SH-SY5Y (cell line): ENCODE results near the gene CWC22.

Experiments used
- GATA2 ChIP-seq: IDR thresholded peaks from 2 replicates; pipeline ENCODE4 v1.6.1; 2011; ENCODE audit warnings: mild to moderate bottlenecking, low read depth, low read length
- GATA3 ChIP-seq: IDR thresholded peaks from 2 replicates; pipeline ENCODE4 v1.6.1; 2011; ENCODE audit warnings: low read depth, mild to moderate bottlenecking, low read length, moderate library complexity

DNA sequence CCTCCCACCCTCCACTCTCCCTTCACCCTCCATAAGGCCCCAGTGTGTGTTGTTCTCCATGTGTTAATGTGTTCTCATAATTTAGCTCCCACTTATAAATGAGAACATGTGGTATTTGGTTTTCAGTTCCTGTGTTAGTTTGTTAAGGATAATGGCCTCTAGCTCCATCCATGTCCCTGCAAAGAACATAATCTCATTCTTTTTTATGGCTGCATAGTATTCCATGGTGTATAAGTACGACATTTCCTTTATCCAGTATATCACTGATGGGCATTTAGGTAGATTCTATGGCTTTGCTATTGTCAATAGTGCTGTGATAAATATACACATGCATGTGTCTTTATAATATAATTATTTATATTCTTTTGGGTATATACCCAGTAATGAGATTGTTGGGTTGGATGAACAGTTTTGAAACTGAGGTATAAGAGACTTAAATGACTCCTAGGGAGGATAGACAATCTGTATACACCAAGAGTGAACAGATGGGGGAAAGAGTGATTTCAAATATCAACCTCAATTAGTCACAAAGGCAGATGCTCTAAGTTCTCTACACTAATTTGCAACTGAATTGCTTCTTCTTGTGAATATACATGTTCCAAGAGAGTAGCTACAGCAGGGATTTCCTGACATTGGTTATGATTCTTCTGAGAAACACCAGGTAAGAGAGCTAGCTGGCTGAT lies 23.7 kb downstream of the CWC22 start:
- no peak for TF ChIP-seq GATA2
- no peak for TF ChIP-seq GATA3
